GM21619 (cell line): ENCODE results near the gene DYNLT4.
"Not testable (repeated sequence)": the region's sequence is repeated elsewhere in the genome, so short reads cannot be mapped to it uniquely, and the experiment has no call there.

Source experiments
- ATAC-seq: cut with Tn5 transposase; IDR thresholded peaks from one replicate; pipeline ENCODE4 v1.9.1; 2021; ENCODE audit not compliant: unreplicated experiment

The DYNLT4 gene

DNA sequence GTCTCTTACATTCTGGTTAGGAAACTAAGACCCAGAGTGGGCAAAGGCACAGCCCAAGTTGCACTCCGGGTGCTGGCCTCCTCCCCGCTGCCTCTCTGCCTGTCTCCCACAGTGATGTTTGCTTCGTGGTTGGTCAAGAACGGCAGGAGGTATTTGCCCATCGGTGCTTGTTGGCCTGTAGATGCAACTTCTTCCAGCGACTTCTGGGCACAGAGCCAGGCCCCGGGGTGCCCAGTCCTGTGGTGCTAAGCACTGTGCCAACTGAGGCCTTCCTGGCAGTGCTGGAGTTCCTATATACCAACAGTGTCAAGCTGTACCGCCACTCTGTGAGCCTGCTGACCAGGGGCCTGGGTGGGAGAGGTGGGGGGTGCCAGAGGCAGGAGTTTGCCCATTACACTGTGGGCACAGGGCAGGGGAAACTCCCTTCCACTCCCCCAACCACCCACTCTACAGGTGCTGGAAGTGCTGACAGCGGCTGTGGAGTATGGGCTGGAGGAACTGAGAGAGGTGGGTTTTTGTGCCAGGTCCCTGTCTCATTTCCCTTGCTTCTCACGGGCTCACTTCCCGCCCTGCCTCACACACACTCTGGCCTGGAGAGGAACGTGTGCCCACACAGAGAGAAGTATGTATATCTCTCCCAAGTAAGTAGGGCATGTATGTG is 3.1 kb upstream of the DYNLT4 start:
- no peak for ATAC-seq

- ATAC-seq = peak; percentile 39
Observed at GRCh38 chr1:44808938-44809917, 2.1 kb upstream of the DYNLT4 start.

DNA sequence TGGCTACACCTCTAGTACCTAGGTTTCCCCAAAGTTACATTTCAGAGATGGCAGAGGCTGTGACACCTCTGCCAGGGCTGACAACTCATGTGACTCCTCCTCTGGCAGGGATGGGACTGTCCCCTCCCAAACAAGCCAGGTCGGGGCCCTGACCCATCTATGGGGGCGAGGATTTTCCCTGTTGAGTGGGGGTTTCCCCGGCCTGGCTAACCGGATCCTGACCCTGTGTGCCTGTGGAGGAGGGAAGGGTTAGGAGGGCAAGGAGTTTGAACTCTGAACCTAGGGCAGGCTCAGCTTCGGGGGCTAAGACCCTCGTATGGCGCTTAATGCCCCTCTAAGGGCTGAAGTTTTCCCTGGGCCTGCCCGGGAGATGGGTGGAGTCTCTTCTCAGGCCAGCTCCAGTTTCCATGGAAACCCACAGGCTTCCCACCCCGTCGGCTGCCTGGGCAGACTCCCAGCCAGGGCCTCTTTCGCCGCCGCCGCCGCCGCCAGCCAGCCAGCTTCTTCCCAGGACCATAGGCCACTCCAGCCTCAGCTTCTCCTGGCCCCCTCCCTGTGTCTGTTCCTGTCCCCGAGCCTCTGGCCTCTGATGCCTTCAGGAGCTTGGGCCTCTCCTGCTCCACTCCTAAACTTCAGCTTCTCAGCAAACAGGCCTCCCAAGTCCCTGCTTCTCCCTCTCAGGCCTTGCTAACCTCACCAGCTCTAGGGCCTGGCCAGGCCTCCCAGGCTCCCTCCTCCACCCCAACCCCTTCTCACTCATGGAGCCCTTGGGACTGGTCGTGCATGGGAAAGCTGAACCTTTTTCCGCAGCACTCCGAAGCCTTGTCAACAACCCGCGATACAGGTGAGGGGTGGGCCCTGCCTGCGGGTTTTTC is 1.1 kb upstream of the DYNLT4 start, which contains the start of gene BTBD19:
Gene BTBD19, plus strand, starts transcription at position 461 of the 875 bp plus-strand sequence. Its CDS starts 298 bp downstream, at position 759.
- peak; percentile 43 for ATAC-seq

GRCh38 chr1:44807364-44808062 is 362 bp upstream of the DYNLT4 start:
- peak; percentile 27 for ATAC-seq

DNA sequence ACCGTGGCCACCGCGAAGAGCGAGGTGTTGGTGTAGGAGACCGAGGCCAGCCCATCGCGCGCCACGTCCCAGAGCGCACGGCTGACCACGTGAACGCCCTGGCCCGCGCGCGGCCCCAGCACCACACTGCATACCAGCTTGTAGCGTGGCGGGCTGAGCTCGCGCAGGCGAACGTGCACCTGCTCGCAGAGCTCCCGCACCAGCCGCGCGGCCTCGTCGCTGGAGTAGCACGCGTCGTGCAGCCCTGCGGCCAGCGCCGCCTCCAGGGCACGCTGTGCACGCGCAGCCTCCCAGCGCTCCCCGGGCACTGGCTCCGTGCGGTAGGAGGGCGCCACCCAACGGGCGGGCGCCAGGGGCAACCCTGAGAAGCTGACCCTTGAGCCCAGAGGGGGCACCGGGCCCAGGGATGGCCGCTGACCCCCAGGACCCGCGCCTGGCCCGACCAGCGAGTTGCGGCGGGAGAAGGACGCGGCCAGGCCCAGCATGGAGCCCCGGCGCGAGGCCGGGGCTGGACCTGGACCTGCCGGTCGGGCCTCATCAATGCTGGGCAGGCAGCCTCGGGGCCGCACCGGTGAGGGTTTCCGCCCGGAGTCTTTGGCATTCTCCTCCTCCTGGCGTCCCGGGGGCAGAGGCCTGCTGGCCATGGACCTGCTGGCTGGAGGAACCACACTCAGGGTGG is 987 bp downstream of the DYNLT4 start:
- no peak for ATAC-seq

- ATAC-seq = no peak
Observed at GRCh38 chr1:44805311-44806024, 1.7 kb downstream of the DYNLT4 start.

GRCh38 chr1:44803312-44804095 is 3.6 kb downstream of the DYNLT4 start:
- ATAC-seq = no peak

- ATAC-seq = no peak
Observed at GRCh38 chr1:44803062-44803311, 4.2 kb downstream of the DYNLT4 start.

- ATAC-seq = no peak
Observed at GRCh38 chr1:44802306-44803061, 4.7 kb downstream of the DYNLT4 start.

- no peak for ATAC-seq
Observed at GRCh38 chr1:44801491-44802305, 5.5 kb downstream of the DYNLT4 start.

DNA sequence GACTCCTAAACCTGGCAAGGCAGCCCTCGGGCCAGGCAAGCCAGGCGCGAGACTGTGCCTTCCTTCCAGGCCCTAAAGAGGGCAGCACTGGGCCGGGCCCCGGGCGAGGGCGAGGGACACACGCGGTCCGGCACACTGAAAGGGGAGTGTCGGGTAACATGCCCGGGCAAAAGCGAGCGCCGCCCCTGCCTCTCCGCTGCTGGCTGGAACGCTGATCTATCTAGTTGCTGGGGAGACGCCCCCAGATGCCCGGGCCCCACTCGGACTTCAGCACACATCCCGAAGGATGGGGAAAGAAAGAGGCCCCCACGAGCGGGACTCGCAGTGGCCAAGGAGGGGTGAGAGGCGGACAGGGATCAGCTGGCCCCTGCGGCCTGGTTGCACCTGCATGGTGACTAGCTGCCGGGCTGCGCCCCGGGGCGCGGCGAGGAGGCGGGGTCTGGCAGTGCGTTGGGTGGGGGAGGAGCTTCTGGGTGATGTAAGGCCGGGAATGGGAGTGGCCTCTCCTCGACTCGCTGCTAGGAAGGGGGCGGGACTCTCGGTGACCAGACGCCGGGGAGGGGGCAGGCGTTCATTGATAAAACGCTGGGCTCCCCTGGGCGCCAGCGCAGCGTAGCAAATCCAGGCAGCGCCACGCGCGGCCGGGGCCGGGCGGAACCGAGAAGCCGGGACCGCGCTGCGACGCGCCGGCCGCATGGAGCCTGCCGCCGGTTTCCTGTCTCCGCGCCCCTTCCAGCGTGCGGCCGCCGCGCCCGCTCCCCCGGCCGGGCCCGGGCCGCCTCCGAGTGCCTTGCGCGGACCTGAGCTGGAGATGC is 7.2 kb downstream of the DYNLT4 start, which contains the start of gene PLK3:
Gene PLK3, plus strand, starts transcription at position 608 of the 815 bp plus-strand sequence. Its CDS starts 87 bp downstream, at position 695.
- ATAC-seq = peak; percentile 80

DNA sequence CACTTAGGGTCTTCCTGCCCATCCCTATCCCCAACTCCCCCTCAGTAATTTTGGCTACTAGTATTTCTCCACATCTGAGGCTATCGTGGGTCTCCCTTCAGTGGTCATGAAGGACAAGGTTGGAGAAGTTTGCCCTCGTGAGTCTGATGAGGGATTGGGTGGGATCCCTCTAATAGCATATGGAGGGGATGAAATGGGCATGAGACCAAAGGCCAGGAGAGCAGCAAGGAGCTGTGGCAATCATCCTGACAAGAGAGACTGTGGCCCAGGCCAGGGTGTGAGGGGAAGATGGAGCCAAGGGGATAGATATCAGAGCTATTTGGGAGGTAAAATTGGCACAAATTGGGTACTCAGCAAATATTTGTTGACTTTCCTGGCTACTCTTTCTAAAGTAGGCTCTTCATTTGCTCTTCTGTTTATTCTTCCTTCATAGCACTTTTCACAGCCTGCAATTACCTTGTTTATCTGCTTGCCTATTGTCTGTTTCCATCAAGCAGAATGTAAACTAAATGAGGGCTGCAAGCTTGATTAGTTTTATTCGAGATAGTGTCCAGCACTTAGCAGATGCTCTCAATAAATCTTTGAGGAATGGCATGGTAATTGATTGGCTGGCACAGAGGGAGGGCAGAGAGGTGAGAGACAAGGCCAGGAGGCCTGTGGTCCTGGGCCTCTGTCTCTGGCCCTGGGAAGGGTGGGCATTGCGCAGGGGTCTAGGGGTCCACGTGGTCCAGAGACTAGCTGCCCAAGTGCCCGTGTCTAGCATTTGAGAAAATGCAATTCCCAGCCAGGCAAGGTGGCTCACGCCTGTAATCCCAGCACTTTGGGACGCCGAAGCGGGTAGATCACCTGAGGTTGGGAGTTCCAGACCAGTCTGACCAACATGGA is 8.4 kb downstream of the DYNLT4 start:
- no peak for ATAC-seq

GRCh38 chr1:44797886-44798285 is 9.3 kb downstream of the DYNLT4 start:
- not testable (repeated sequence) for ATAC-seq

GRCh38 chr1:44792736-44793502 is 14.2 kb downstream of the DYNLT4 start:
- no peak for ATAC-seq
